ENCODE data around the gene GMEB2. TPM values are rescaled to one million over a fixed set of nuclear protein-coding genes. Genes with fewer than 3 reads are reported as not detected.

GMEB2 gene
- total RNA-seq, 1 donor from 2014 or later, result 6.3 TPM

DNA sequence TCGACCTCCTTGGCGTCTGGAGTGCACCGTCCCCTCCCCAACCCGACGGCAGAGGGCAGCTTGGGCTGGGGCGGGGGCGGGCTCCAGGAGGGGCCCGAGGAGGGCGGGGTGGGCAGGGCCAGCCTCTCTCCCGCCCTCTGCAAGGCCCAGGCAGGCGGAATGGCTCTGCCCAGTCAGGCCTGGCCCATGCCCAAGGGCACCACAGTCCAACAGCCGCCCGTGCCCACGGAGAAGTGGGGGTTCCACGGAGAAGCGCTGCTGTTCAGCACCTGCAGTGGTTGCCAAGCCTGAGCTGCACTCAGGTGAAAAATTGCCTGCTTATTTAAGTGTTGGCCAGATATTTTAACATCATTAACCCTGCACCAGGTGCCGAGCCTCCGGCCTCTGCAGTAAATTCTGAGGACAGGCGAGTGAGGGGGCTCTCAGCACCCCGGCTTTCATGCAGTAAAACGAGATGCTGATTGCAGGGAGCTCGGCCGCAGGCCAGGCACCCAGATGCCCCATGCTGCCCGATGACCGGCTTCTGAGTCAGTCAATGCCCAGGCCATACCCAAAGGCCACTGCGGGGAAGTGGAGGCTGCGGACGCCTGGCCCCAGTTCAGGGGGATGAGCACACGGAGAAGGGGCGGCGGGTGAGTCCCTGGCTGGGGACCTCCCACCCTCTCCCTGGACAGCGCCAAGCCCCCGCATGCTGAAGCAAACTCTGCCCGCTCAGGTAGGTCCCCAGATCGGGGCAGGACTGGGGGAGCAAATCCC, 79.0 kb downstream of the GMEB2 start, which contains the start of gene SRMS:
Gene SRMS, minus strand, starts transcription at position 25 of the 756 bp plus-strand sequence. CDS start 286 bp downstream, outside the sequence.
- no peak for DNase-seq (ENCODE audit: low read depth in 2 of 2)

DNA sequence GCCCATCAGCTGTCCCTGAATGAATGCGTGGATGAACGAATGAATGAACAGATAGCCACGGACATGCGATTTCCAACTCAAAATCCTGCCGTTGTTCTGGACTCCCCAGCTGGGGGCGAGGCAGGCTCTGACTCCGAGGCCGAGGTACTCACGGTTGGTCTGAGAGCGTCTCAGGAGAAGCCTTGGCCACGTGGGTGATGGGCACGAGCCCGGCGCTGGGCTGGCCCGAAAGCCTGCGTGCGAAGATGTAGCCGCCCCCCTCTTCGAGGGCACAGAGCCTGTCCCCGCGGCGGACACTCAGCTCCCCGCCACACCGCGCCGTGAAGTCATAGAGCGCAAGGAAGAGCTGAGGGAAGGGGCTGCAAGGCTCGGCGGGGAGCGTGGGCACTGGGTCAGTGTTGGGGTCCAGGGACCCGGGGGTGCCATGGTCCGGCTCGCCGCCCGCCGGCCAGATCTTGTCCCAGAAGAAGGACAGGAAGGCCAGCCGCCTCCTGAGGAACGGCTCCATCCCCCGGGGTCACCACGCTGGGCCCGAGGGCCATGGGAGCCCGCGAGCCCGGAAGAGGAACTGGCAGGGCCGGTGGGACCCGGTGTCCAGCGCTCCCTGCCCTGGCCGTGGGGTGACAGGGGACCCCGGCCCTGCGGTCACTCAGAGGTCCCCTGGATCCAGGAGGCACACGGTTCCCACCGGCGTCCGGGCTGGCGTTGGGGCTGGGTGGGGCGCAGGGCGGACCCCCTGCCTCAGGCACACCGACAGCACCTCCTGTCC, 79.8 kb downstream of the GMEB2 start:
- DNase-seq (ENCODE audit: low read depth in 2 of 2), result no peak

DNA sequence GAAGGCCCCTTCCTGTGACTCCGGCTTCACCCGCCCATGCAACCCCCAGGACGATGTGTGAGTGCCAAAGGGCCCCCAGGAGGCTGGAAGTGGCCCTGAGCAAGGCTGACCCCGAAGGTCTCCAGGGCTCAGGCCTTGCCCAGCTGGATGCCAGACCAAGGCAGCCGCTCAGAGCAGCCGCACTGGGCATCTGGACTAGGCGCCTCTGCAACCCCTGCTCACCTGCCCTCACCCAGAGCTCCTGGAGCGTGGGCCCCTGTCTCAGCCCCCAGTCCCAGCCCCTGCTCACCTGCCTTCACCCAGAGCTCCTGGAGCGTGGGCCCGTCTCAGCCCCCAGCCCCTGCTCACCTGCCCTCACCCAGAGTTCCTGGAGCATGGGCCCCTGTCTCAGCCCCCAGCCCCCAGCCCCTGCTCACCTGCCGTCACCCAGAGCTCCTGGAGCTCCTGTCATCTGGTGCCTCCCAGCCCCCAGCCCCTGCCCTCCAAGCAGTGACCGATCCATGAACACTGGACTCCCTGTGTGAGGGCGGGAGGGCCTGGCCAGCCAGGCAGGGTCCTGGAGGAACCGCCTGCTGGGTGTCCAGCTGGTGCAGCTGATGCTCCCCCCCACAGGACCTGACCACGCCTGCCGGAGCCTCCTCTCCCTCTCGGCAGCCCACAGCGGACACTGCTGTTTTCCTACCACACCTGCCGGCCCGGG, 80.5 kb downstream of the GMEB2 start:
- DNase-seq (ENCODE audit: low read depth in 2 of 2), result no peak

DNA sequence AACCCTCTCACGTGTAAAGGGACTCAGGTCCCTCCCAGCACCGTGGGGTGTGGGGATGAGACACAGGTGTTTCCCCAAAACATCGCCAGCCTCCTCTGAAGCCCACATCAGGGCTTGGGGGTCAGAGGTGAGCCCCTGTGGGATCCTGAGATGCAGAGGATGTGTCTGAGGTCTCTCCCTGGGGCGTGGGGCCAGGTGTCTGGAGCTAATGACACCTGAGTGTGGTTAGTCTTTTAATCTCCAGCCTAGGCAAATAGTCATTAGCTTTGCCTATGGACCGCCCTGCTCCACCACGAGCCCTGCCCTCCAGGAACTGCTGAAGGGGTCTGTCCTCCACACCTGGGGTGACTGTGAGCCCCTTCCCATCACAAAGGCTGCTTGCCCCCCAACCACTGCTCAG, 81.1 kb downstream of the GMEB2 start:
- no peak for DNase-seq (ENCODE audit: low read depth in 2 of 2)

DNA sequence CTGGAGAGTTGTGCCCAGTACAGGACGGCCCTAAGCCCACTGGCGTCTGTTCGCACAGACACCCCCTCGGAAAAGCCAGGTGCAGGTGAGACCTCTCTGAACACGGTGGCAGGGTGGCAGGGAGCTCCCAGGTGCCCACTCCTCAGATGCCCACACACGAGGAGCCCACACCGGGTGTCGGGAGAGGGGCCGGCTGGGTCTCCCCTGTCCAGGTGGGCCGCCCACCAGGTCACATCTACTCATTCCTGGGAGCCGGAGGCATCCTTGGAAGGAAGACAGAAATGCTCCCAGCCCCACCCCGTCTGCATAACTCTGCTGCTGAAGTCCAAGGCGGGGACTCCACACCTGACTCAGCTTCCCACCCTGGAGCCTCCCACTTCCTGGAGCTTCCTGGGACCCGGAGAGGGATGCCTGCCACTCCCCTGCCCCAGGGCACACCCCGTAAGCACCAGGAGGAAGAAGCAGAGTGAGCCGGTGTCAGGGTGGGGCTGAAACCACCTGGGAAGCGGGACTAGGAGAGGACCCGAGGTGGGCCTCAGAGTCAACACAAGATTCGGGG, 81.9 kb downstream of the GMEB2 start:
- no peak for DNase-seq (ENCODE audit: low read depth in 2 of 2)

DNA sequence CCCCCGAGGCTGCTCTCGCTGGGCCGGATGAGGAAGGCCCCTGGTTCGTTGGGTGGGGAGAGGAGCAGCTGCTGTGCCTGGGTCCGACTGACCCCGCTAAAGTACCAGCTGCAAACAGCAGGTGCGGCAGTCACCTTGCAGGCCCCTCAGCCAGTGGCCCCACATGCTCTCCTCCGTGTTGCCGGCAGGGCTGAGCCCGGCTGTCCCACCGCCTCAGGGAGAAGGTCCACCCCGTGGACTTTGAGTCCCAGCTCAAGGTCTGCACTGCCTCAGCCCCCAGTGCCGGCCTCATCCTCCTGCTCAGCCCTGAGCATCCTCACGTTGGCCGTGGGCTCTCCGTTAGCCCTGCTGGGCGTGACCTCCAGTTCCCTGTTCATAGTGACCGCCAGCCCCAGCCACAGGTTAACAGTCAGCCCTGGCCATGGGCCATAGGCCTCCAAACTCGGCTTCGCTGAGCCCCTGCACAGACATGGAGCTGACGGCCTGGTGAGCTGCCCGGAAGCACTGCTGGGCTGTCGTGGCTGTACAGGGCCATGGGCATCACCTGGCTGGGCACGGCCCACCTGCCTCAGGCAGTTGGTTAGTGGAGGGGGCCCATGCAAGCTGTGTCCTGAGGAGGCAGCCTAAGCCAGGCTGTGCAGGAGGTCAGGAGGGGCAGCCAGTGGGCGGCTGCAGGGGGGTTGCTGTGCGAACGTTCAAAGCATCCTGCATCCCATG, 82.5 kb downstream of the GMEB2 start:
- no peak for DNase-seq (ENCODE audit: low read depth in 2 of 2)

DNA sequence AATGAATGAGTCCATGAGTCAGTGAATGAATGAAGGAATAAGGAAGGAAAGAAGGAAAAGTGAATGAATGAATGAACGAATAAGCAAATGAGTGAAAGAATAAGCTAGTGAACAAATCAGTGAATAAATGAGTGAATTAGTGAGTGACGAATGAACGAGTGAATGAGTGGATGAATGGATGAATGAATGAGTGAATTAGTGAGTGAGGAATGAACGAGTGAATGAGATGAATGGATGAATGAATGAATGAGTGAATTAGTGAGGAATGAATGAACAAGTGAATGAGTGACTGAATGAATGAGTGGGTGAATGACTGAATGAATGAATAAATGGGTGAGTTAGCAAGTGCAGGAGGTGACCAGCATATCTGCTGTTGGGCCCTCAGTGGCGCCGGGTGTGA, 83.2 kb downstream of the GMEB2 start:
- DNase-seq (ENCODE audit: low read depth in 2 of 2), result no peak

DNA sequence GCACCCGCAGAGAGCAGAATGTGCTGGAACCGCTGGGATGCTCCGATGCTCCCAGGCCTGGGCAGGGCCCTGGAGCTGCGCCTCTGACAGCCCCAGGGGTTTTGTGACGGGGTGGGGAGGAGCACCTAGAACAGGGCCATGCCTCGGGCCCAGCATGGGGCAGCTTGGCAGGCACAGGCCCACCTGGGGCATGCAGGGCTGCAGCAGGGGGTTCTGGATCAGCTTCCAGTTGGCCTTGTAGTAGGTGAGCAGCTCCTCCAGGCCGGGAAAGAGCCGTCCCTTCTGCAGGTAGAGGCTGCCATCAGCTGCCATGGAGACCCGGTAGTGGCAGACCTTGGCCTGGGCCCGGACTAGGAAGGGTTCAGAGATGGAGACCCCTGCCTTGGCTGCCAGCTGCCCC, 83.8 kb downstream of the GMEB2 start:
- DNase-seq (ENCODE audit: low read depth in 2 of 2), result no peak

DNA sequence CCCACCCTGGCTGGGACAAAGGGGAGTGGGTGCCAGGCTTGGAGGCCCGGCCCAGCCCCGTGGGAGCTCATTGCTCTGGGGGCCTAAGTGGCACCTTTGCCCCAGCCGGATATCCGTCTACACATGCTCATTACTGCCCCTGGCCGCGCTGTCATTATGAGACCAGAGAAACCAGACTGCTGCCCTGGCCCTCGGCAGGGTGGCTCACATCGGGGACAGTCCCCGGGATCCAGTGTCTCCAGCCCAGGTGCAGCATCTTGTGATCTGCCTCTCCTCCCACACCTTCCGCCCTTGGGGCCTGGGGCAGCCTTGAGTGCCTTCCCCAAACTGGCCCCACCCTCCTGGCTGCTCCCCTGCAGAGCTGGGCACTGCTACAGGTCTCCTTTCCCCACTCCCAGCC, 84.2 kb downstream of the GMEB2 start:
- DNase-seq (ENCODE audit: low read depth in 2 of 2), result no peak

DNA sequence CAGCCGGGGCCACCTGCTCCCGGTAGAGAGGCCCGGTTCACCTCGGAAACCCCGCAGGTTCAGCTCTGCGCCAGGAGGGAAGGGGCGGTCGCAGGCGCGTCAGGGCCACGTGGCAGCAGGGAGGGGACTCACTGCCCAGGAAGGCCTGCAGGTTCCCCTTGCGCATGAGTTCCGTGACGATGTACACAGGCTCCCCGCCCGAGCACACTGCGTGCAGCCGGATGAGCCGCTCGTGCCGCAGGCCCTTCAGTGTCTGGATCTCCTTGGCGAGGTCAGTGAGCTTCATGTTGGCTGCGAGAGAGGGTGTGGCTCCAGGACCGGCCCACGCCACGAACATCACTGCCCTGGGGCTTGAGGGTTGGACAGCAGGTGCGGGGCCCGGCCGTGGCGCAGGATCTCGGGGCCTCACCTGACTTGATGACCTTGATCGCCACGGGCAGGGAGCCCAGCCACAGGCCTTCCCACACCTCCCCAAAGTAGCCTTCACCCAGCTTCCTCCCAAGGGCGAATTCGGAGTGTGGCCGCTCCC, 84.8 kb downstream of the GMEB2 start:
- no peak for DNase-seq (ENCODE audit: low read depth in 2 of 2)

DNA sequence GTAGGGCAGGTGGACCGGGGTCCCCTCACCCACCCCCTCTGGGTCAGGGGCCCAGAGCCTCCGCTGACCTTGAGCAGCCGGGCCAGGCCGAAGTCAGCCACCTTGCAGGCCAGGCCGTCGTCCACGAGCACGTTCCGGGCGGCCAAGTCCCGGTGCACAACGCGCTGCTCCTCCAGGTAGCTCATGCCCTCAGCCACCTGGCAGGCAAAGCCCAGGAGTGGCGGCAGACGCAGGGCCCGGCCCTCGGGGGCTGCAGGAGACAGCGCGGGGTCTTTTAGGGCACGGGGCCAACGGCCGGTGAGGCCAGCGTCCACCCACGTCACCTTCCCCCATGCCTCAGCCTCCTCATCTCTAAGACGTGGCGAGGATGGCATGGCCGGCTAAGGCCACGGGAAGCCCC, 85.5 kb downstream of the GMEB2 start:
- no peak for DNase-seq (ENCODE audit: low read depth in 2 of 2)

DNA sequence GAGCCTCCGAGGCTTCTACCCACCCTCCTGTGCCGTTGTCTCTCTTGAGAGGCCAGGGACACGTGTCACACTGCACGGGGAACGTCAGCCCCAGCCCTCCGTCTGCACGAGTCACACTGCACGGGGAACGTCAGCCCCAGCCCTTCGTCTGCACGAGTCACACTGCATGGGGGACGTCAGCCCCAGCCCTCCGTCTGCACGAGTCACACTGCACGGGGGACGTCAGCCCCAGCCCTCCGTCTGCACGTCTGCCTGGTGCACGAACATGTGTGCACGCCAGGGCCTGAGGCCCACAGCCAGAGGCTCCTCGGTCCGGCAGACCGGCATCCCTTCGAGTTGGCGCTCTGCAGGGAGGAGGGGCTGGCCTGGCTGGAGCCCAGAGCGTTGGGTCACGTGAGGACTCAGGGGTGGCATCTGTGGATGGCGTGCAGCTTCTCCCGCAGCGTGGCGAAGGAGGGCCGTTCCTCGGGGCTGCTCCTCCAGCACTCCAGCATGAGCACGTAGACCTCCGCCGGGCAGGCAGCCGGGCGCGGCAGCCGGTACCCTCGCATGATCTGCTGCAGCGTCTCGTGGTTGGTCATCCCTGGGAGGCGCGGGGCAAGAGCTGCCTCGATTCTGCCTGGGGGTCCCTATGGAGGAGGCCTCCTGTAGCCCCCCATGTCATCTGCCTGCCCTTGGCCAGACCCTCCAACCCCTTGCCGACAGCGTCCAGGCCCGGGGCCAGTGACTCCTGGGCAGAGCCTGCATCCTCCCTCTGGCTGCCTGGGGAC, 86.3 kb downstream of the GMEB2 start:
- DNase-seq (ENCODE audit: low read depth in 2 of 2), result no peak

DNA sequence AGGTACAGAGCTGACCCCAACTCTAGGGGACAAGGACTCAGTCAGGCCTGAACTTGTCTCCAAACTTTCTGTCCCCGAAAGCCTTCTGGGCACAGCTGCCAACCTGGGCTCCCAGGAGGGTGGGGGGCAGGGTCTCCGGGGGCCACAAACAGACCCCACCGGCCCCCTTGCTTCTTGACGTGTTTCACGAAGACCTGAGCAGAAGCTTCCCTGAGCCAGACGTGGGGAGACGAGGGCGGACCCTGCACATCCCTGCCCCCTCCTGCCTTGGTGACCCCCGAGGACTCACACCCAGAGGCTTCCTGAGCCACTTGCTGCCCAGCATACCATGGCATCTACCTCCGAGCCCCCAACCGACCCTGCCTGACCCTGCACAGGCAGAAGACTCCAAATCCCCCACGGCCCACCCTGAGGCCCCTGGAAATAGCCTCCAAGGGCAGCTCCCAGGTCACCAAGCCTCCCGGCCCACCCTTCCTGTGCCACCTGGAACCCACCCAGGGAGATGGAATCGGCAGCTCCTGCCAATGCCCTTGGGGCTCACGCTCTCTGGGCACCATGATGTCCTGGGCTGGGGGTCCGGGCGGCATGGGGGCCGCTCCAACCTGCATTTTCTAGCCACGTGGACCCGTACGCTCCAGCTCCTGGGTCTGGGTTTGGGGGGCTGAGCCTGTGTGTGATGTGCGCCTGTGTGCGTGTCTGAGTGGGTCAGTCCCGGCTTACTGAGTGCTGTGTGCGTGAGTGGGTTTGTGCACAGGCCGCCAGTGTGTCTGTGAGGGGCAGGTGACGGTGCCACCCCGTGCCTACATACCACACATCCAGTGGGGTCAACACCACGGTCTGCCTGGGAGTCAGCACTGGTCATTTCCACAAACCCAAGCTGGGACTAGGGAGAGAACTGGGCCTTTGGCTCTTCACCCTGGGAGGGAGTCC, 87.2 kb downstream of the GMEB2 start:
- DNase-seq (ENCODE audit: low read depth in 2 of 2), result no peak

DNA sequence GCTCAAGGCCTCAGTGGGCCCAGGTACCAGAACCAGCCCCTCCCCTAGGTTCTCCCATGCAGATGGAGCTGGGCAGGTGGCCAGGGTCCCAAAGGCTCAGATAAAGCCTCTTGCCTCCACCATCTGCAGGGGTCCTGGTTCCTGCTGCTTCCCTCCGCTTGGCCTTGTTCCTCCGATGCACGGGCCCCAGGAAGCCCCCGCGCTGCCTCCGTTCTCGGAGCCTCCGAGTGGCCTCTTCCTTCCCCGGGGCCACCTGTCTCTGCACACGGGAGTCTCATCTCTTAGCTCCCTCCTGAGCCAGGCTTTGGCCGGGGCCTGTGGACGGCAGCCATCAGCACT, 87.8 kb downstream of the GMEB2 start:
- DNase-seq (ENCODE audit: low read depth in 2 of 2), result no peak

DNA sequence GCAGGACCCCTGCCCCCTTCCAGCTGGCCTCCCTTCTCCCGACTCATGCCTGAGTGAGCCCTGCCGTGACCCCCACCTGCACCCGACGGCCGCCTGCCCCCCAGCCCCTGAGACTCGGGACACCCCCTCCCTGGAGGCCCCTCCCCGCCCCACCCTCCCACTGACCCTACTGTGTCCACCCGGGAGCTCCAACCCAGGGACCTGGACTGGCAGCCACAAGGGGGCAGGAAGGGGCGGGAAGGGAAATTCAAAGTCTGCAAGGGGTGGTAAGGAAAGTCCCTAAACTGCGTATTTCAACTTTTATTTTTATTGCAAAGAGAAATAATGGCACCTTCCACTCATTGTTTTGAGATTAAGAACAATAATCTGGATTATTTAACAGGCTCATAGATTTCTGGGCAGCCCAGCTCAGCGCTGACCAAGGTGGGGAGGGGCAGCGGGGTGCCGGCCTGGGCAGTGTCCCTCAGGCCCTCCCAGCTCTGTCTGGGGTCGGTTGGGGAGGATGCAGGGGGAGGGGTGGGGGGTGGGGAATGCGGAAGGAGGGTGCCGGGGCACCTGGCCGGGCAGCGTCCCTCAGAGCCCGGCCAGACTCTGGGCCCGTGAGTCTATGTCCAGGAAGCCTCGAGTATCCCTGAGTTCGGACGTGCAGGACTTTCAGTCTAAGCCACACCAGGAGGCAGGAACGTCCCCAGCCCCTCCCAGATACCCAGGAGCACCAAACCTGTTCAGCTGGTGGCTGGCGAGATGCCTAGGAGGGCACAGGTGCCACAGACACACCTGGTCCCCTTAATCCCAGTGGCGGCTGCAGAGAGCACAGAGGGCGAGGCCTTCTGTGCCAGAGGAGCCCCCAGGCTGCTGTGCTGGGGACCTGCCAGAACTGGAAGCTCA, 88.5 kb downstream of the GMEB2 start:
- DNase-seq (ENCODE audit: low read depth in 2 of 2), result peak; percentile 50 to 54
